Measurements from ENCODE around the gene CCDC178.
"Not testable (repeated sequence)": the region's sequence is repeated elsewhere in the genome, so short reads cannot be mapped to it uniquely, and the experiment has no call there.

CCDC178 gene

GRCh38 chr18:33350256-33350655 lies 90.3 kb downstream of the CCDC178 start:
- DNase-seq = no peak

GRCh38 chr18:33339733-33340132 lies 100.8 kb downstream of the CCDC178 start:
- DNase-seq = not testable (repeated sequence)

- no peak for DNase-seq
Observed at GRCh38 chr18:33334781-33335180, 105.7 kb downstream of the CCDC178 start.

GRCh38 chr18:33330711-33331110 lies 109.8 kb downstream of the CCDC178 start:
- no peak for DNase-seq

- DNase-seq = no peak
Observed at GRCh38 chr18:33326975-33327374, 113.5 kb downstream of the CCDC178 start.

- DNase-seq = no peak
Observed at GRCh38 chr18:33317640-33318039, 122.9 kb downstream of the CCDC178 start.

- no peak for DNase-seq
Observed at GRCh38 chr18:33316146-33316587, 124.4 kb downstream of the CCDC178 start.

GRCh38 chr18:33307520-33307919 lies 133.0 kb downstream of the CCDC178 start:
- DNase-seq = no peak

- no peak for DNase-seq
Observed at GRCh38 chr18:33304277-33304676, 136.2 kb downstream of the CCDC178 start.

- no peak for DNase-seq
Observed at GRCh38 chr18:33291539-33291938, 149.0 kb downstream of the CCDC178 start.

- no peak for DNase-seq
Observed at GRCh38 chr18:33288082-33288716, 152.3 kb downstream of the CCDC178 start.

- no peak for DNase-seq
Observed at GRCh38 chr18:33282709-33283333, 157.7 kb downstream of the CCDC178 start.

- DNase-seq = no peak
Observed at GRCh38 chr18:33282142-33282541, 158.4 kb downstream of the CCDC178 start.

GRCh38 chr18:33277431-33277830 lies 163.1 kb downstream of the CCDC178 start:
- DNase-seq = no peak

GRCh38 chr18:33275843-33276242 lies 164.7 kb downstream of the CCDC178 start:
- DNase-seq = no peak

- no peak for DNase-seq
Observed at GRCh38 chr18:33270297-33270696, 170.2 kb downstream of the CCDC178 start.

GRCh38 chr18:33269223-33269622 lies 171.3 kb downstream of the CCDC178 start:
- no peak for DNase-seq

GRCh38 chr18:33264566-33264965 lies 176.0 kb downstream of the CCDC178 start:
- no peak for DNase-seq

- no peak for DNase-seq
Observed at GRCh38 chr18:33239298-33239697, 201.2 kb downstream of the CCDC178 start.

- DNase-seq = no peak
Observed at GRCh38 chr18:33232318-33232626, 208.2 kb downstream of the CCDC178 start.

GRCh38 chr18:33231474-33232317 lies 208.8 kb downstream of the CCDC178 start:
- peak; percentile 12 for DNase-seq

GRCh38 chr18:33212363-33212762 lies 228.2 kb downstream of the CCDC178 start:
- no peak for DNase-seq

GRCh38 chr18:33210575-33211189 lies 229.8 kb downstream of the CCDC178 start:
- DNase-seq = no peak

- no peak for DNase-seq
Observed at GRCh38 chr18:33205777-33206176, 234.7 kb downstream of the CCDC178 start.

Data from activated gamma-delta T cell treated with Interleukin-2 at 50 U/mL for 16 hours (primary cell).